Measurements from ENCODE around the gene AKR1B1. TPM values are rescaled to one million over a fixed set of nuclear protein-coding genes. Genes with fewer than 3 reads are reported as not detected.

The AKR1B1 gene
- polyA plus RNA-seq, 1 of the 3 experiments (the other 2 are of a cell fraction), result 216 TPM

- H3K9me3 ChIP-seq, result peaks cover 15% of the 10 kb centered on the region; the same call in 1 of the 2 replicates
- H4K20me1 ChIP-seq (ENCODE audit: insufficient read depth), result no peaks in the 10 kb centered on the region
- ChIA-PET CTCF (interaction anchor here (0.7 to 2.0 kb wide), 2 partner anchors 10 to 35 kb away, joined by 3 to 10 read pairs; partner anchors contain the start of gene AKR1B1), POLR2A (no interaction called here)
- H3K79me2 ChIP-seq (ENCODE audit: insufficient read depth), result no peaks in the 10 kb centered on the region
- H3K9me2 ChIP-seq, result no peaks in the 10 kb centered on the region
- no peaks in the 10 kb centered on the region for H3K4me1 ChIP-seq (ENCODE audit: control insufficient read depth in 1 of 2, insufficient read depth in 2 of 2, low read depth in 1 of 2, low read length in 1 of 2)
- 67% methylated on average over 6 of the region's 6 CpGs for WGBS (ENCODE audit: low lambda C conversion rate)
- no peak for DNase-seq
- TF ChIP-seq MXI1 (IDR thresholded peaks at IDR 0.05; ENCODE audit: low read depth, low read length), result no peak
- no peak for TF ChIP-seq POLR2AphosphoS5 (IDR thresholded peaks at IDR 0.05; ENCODE audit: low read depth, low read length)
- TF ChIP-seq USF1 (IDR thresholded peaks at IDR 0.05; ENCODE audit: borderline replicate concordance, low read depth), result no peak
- TF ChIP-seq GATA2 (CRISPR knock-in tag; IDR thresholded peaks at IDR 0.05), result no peak
- TF ChIP-seq FOXJ3 (CRISPR knock-in tag; IDR thresholded peaks at IDR 0.05), result no peak
- TF ChIP-seq NRF1 (IDR thresholded peaks at IDR 0.05; ENCODE audit: low read depth, low read length), result no peak
- TF ChIP-seq, protein P1, sequence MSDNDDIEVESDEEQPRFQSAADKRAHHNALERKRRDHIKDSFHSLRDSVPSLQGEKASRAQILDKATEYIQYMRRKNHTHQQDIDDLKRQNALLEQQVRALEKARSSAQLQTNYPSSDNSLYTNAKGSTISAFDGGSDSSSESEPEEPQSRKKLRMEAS (IDR thresholded peaks at IDR 0.05; ENCODE audit: low read depth), result no peak
- TF ChIP-seq EZH2phosphoT487 (IDR thresholded peaks at IDR 0.05; ENCODE audit: borderline replicate concordance, low read depth), result no peak
- TF ChIP-seq, protein P2, sequence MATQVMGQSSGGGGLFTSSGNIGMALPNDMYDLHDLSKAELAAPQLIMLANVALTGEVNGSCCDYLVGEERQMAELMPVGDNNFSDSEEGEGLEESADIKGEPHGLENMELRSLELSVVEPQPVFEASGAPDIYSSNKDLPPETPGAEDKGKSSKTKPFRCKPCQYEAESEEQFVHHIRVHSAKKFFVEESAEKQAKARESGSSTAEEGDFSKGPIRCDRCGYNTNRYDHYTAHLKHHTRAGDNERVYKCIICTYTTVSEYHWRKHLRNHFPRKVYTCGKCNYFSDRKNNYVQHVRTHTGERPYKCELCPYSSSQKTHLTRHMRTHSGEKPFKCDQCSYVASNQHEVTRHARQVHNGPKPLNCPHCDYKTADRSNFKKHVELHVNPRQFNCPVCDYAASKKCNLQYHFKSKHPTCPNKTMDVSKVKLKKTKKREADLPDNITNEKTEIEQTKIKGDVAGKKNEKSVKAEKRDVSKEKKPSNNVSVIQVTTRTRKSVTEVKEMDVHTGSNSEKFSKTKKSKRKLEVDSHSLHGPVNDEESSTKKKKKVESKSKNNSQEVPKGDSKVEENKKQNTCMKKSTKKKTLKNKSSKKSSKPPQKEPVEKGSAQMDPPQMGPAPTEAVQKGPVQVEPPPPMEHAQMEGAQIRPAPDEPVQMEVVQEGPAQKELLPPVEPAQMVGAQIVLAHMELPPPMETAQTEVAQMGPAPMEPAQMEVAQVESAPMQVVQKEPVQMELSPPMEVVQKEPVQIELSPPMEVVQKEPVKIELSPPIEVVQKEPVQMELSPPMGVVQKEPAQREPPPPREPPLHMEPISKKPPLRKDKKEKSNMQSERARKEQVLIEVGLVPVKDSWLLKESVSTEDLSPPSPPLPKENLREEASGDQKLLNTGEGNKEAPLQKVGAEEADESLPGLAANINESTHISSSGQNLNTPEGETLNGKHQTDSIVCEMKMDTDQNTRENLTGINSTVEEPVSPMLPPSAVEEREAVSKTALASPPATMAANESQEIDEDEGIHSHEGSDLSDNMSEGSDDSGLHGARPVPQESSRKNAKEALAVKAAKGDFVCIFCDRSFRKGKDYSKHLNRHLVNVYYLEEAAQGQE (IDR thresholded peaks at IDR 0.05; ENCODE audit: low read depth, low read length), result no peak
- TF ChIP-seq GABPA (IDR thresholded peaks at IDR 0.05; ENCODE audit: low read depth), result no peak
- TF ChIP-seq TEAD4 (IDR thresholded peaks at IDR 0.05; ENCODE audit: borderline replicate concordance, insufficient read depth), result no peak
- TF ChIP-seq MEF2A (IDR thresholded peaks at IDR 0.05; ENCODE audit: borderline replicate concordance, low read depth), result no peak
- TF ChIP-seq CTCF (IDR thresholded peaks at IDR 0.05), result no peak
- TF ChIP-seq TAF1 (IDR thresholded peaks at IDR 0.05; ENCODE audit: borderline replicate concordance, low read depth, low read length), result no peak
- no peak for TF ChIP-seq YY1 (IDR thresholded peaks at IDR 0.05; ENCODE audit: low read depth)
- H2AFZ ChIP-seq (ENCODE audit: low read depth), result no peak overlapping the region
- H3K36me3 ChIP-seq (replicated peaks in 1 of 2; ENCODE audit: control insufficient read depth in 1 of 2, insufficient read depth in 2 of 2, low read length in 1 of 2), result no peaks in the 10 kb centered on the region
- no peak overlapping the region for H3K4me2 ChIP-seq
- no peaks in the 10 kb centered on the region for H3F3A ChIP-seq (replicated peaks; ENCODE audit: insufficient read depth)
- H3K27ac ChIP-seq (ENCODE audit: low read depth in 2 of 2, low read length in 1 of 2), result no peak overlapping the region
- no peaks in the 10 kb centered on the region for H3K27me3 ChIP-seq (ENCODE audit: insufficient read depth)
- no peak overlapping the region for H3K4me3 ChIP-seq (ENCODE audit: low read depth in 2 of 2, low read length in 1 of 2)
- H3K9ac ChIP-seq, result no peak overlapping the region
These were observed 9.2 kb upstream of the AKR1B1 start for GRCh38 chr7:134468054-134468453.

All from SK-N-SH (cell line).